Measurements from ENCODE around the gene ALS2.

GRCh38 chr2:201704536-201704935, 76.2 kb downstream of the ALS2 start:
- TF ChIP-seq POLR2A (IDR thresholded peaks at IDR 0.05; ENCODE audit: control extremely low read depth in 1 of 2, low read depth in 2 of 2, low read length in 2 of 2) (no peak), JUND (IDR thresholded peaks at IDR 0.05; ENCODE audit: low read length) (no peak), EZH2 (IDR thresholded peaks at IDR 0.05; ENCODE audit: low read depth, low read length, severe bottlenecking) (no peak), SP1 (IDR thresholded peaks at IDR 0.05; ENCODE audit: low read depth, low read length) (no peak), TEAD4 (IDR thresholded peaks at IDR 0.05; ENCODE audit: low read depth, low read length) (no peak), CTCF (IDR thresholded peaks at IDR 0.05; ENCODE audit: control extremely low read depth in 1 of 3, insufficient read depth in 1 of 3, low read depth in 1 of 3, low read length in 3 of 3) (no peak), YY1 (IDR thresholded peaks at IDR 0.05; ENCODE audit: low read depth, low read length) (no peak), ZNF274 (IDR thresholded peaks at IDR 0.05; ENCODE audit: borderline replicate concordance, extremely low read depth, low read length) (no peak), RBBP5 (IDR thresholded peaks at IDR 0.05; ENCODE audit: borderline replicate concordance, low read depth, low read length) (no peak), POLR2AphosphoS5 (IDR thresholded peaks at IDR 0.05; ENCODE audit: low read depth, low read length) (no peak)
- TF ChIP-seq, protein P1, sequence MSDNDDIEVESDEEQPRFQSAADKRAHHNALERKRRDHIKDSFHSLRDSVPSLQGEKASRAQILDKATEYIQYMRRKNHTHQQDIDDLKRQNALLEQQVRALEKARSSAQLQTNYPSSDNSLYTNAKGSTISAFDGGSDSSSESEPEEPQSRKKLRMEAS (IDR thresholded peaks at IDR 0.05), result no peak
- TF ChIP-seq, protein P2, sequence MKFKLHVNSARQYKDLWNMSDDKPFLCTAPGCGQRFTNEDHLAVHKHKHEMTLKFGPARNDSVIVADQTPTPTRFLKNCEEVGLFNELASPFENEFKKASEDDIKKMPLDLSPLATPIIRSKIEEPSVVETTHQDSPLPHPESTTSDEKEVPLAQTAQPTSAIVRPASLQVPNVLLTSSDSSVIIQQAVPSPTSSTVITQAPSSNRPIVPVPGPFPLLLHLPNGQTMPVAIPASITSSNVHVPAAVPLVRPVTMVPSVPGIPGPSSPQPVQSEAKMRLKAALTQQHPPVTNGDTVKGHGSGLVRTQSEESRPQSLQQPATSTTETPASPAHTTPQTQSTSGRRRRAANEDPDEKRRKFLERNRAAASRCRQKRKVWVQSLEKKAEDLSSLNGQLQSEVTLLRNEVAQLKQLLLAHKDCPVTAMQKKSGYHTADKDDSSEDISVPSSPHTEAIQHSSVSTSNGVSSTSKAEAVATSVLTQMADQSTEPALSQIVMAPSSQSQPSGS (IDR thresholded peaks at IDR 0.05; ENCODE audit: low read length), result no peak

Data from H1 (cell line).